NCI-H2107 treated with DMSO at 0.1 percent for 48 hours (cell line): ENCODE measurements around the gene PTCD2.

Experiments
- DNase-seq: peaks from one replicate; lab custom pipeline; 2025; ENCODE audit not compliant: unreplicated experiment; lab: John Stamatoyannopoulos, UW

Gene PTCD2

GRCh38 chr5:72319976-72320752 is at the start of gene PTCD2, which contains the start of gene MRPS27:
PTCD2 (plus strand) TSS chr5:72320373; CDS start chr5:72320383, 10 bp downstream.
MRPS27 (minus strand) TSS chr5:72320240; CDS start chr5:72320221, 19 bp downstream.
- DNase-seq = peak; percentile 82

GRCh38 chr5:72271702-72272101 is 48.5 kb upstream of the PTCD2 start:
- no peak for DNase-seq

GRCh38 chr5:72272398-72272797 is 47.8 kb upstream of the PTCD2 start:
- no peak for DNase-seq

- no peak for DNase-seq
These were observed 46.6 kb upstream of the PTCD2 start for GRCh38 chr5:72273547-72273946.

- no peak for DNase-seq
These were observed 43.9 kb upstream of the PTCD2 start for GRCh38 chr5:72276219-72276752.

GRCh38 chr5:72280581-72281069 is 39.5 kb upstream of the PTCD2 start:
- no peak for DNase-seq

GRCh38 chr5:72281430-72281763 is 38.8 kb upstream of the PTCD2 start:
- DNase-seq = no peak

- peak; percentile 12 for DNase-seq
These were observed 38.2 kb upstream of the PTCD2 start for GRCh38 chr5:72281764-72282499.

- DNase-seq = no peak
These were observed 37.3 kb upstream of the PTCD2 start for GRCh38 chr5:72282878-72283277.

GRCh38 chr5:72283358-72283757 is 36.8 kb upstream of the PTCD2 start:
- DNase-seq = no peak

- DNase-seq = no peak
These were observed 35.4 kb upstream of the PTCD2 start for GRCh38 chr5:72284559-72285423.

- no peak for DNase-seq
These were observed 34.8 kb upstream of the PTCD2 start for GRCh38 chr5:72285424-72285821.

GRCh38 chr5:72286798-72287197 is 33.4 kb upstream of the PTCD2 start:
- no peak for DNase-seq

GRCh38 chr5:72288924-72289323 is 31.2 kb upstream of the PTCD2 start:
- no peak for DNase-seq

GRCh38 chr5:72290356-72291133 is 29.6 kb upstream of the PTCD2 start:
- no peak for DNase-seq

GRCh38 chr5:72291601-72292000 is 28.6 kb upstream of the PTCD2 start:
- no peak for DNase-seq

- no peak for DNase-seq
These were observed 27.8 kb upstream of the PTCD2 start for GRCh38 chr5:72292411-72292810.

- no peak for DNase-seq
These were observed 26.6 kb upstream of the PTCD2 start for GRCh38 chr5:72293495-72294055.

GRCh38 chr5:72294473-72294872 is 25.7 kb upstream of the PTCD2 start:
- DNase-seq = no peak

GRCh38 chr5:72295539-72295938 is 24.6 kb upstream of the PTCD2 start:
- no peak for DNase-seq
